ENCODE data around the gene PARD6B.

- TF ChIP-seq POLR2A (IDR thresholded peaks at IDR 0.05) (no peak), CTCF (IDR thresholded peaks at IDR 0.05) (no peak)
Observed at GRCh38 chr20:50735813-50736212, 4.4 kb downstream of the PARD6B start.

All from heart left ventricle (tissue), 13 donors.